IMR-90 (cell line): ENCODE data around the gene OVCH1.
A peak's percentile ranks its signal among the peaks of the same experiment; 100 is the strongest.

ENCODE experiments used
- CEBPB ChIP-seq: IDR thresholded peaks from 2 replicates; pipeline ENCODE4 v1.6.1; 2012; ENCODE audit warnings: low read depth, low read length, improper control_type of control experiment
- ELK1 ChIP-seq: fragments of 150-350 bp; IDR thresholded peaks from 2 replicates; pipeline ENCODE4 v1.6.1; 2016; ENCODE audit warnings: low read depth, mild to moderate bottlenecking, low read length, moderate library complexity, borderline replicate concordance
- FOS ChIP-seq: fragments of 150-350 bp; IDR thresholded peaks from 2 replicates; pipeline ENCODE4 v1.6.1; 2016; ENCODE audit warnings: low read depth, low read length
- MAFK ChIP-seq: IDR thresholded peaks from 2 replicates; pipeline ENCODE4 v1.6.1; 2012; ENCODE audit warnings: low read depth, low read length, improper control_type of control experiment
- MXI1 ChIP-seq: IDR thresholded peaks from 2 replicates; pipeline ENCODE4 v1.6.1; 2012; ENCODE audit warnings: low read depth, mild to moderate bottlenecking, low read length, moderate library complexity, borderline replicate concordance
- POLR2A ChIP-seq: IDR thresholded peaks from 2 replicates; pipeline ENCODE4 v1.6.1; 2012; ENCODE audit warnings: mild to moderate bottlenecking, low read depth, low read length
- RAD21 ChIP-seq: IDR thresholded peaks from 2 replicates; pipeline ENCODE4 v1.6.1; 2012; ENCODE audit warnings: low read length, improper control_type of control experiment
- RFX5 ChIP-seq: IDR thresholded peaks from 2 replicates; pipeline ENCODE4 v1.8.0; 2012; ENCODE audit warnings: low read depth, mild to moderate bottlenecking, low read length, moderate library complexity
- TF ChIP-seq, protein P1 (sequence below): conservative IDR thresholded peaks from 2 replicates; pipeline ENCODE4 v1.5.1; 2012; ENCODE audit warnings: mild to moderate bottlenecking, low read depth, low read length, improper control_type of control experiment
- TF ChIP-seq, protein P2 (sequence below): fragments of 150-350 bp; IDR thresholded peaks from 2 replicates; pipeline ENCODE4 v1.6.1; 2017; ENCODE audit warnings: mild to moderate bottlenecking, antibody characterized with exemption, low read length, low read depth

DNA sequence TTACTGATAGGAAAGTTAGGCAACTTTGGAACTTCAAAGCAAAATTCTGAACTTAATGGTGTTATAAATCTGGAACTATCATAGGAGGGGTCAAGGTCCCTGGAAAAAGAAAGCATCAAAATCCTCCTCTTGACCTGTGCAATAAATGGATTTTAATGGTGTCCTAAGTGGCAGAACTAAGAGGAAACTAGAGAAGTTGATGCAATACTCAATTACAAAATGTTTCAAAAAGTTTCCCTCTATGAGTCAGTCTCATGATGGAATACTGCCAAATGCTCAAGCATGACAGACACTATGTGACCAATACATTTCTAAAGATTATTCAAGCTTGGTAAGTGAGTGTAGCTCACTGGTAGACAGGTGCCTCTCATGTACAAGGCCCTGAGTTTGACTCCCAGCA is 68.9 kb downstream of the OVCH1 start:
- no peak for TF ChIP-seq POLR2A
- TF ChIP-seq, protein P1, sequence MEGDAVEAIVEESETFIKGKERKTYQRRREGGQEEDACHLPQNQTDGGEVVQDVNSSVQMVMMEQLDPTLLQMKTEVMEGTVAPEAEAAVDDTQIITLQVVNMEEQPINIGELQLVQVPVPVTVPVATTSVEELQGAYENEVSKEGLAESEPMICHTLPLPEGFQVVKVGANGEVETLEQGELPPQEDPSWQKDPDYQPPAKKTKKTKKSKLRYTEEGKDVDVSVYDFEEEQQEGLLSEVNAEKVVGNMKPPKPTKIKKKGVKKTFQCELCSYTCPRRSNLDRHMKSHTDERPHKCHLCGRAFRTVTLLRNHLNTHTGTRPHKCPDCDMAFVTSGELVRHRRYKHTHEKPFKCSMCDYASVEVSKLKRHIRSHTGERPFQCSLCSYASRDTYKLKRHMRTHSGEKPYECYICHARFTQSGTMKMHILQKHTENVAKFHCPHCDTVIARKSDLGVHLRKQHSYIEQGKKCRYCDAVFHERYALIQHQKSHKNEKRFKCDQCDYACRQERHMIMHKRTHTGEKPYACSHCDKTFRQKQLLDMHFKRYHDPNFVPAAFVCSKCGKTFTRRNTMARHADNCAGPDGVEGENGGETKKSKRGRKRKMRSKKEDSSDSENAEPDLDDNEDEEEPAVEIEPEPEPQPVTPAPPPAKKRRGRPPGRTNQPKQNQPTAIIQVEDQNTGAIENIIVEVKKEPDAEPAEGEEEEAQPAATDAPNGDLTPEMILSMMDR: no peak
- no peak for TF ChIP-seq FOS
- TF ChIP-seq MAFK: no peak
- TF ChIP-seq, protein P2, sequence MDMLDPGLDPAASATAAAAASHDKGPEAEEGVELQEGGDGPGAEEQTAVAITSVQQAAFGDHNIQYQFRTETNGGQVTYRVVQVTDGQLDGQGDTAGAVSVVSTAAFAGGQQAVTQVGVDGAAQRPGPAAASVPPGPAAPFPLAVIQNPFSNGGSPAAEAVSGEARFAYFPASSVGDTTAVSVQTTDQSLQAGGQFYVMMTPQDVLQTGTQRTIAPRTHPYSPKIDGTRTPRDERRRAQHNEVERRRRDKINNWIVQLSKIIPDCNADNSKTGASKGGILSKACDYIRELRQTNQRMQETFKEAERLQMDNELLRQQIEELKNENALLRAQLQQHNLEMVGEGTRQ: no peak
- no peak for TF ChIP-seq MXI1
- no peak for TF ChIP-seq RFX5
- TF ChIP-seq ELK1: no peak
- no peak for TF ChIP-seq RAD21
- TF ChIP-seq CEBPB: peak; percentile 92
